Endothelial cell (in vitro differentiated cells): ENCODE measurements around the gene BCL2A1. TPM values are rescaled to one million over a fixed set of nuclear protein-coding genes. Genes with fewer than 3 reads are reported as not detected.
"Not testable (repeated sequence)": the region's sequence is repeated elsewhere in the genome, so short reads cannot be mapped to it uniquely, and the experiment has no call there.

Source experiments
- DNase-seq: peaks from one replicate; pipeline ENCODE4 v3.0.0; 2021; ENCODE audit warnings: low spot score
- H3K27ac Mint-ChIP-seq: one replicate; pipeline ENCODE4 v1.8.0; 2021; ENCODE audit warnings: mixed read lengths, inconsistent platforms; ENCODE audit not compliant: unreplicated experiment
- H3K27me3 Mint-ChIP-seq: one replicate; pipeline ENCODE4 v1.8.0; 2021; ENCODE audit warnings: mild to moderate bottlenecking, moderate library complexity, mixed read lengths, inconsistent platforms; ENCODE audit not compliant: unreplicated experiment
- H3K36me3 Mint-ChIP-seq: one replicate; pipeline ENCODE4 v1.8.0; 2021; ENCODE audit warnings: mild to moderate bottlenecking, low read depth, mixed read lengths, inconsistent platforms; ENCODE audit not compliant: unreplicated experiment
- H3K4me1 Mint-ChIP-seq: one replicate; pipeline ENCODE4 v1.8.0; 2021; ENCODE audit warnings: mild to moderate bottlenecking, mixed read lengths, inconsistent platforms; ENCODE audit not compliant: unreplicated experiment
- H3K4me3 Mint-ChIP-seq: one replicate; pipeline ENCODE4 v1.8.0; 2021; ENCODE audit warnings: mild to moderate bottlenecking, mixed read lengths, inconsistent platforms; ENCODE audit not compliant: unreplicated experiment
- H3K9me3 Mint-ChIP-seq: one replicate; pipeline ENCODE4 v1.8.0; 2021; ENCODE audit warnings: mixed read lengths, inconsistent platforms; ENCODE audit not compliant: unreplicated experiment
- CTCF ChIP-seq: fragments of 200-600 bp; sonication (generic); IDR thresholded peaks from one replicate; pipeline ENCODE4 v1.5.0; 2021; ENCODE audit warnings: antibody characterized with exemption; ENCODE audit not compliant: unreplicated experiment
- total RNA-seq: library from RNA; stranded (reverse); fragmentation: NEBNext Ultra II Directional; extraction: Animal tissue kit (Norgen Biotek cat#: 25700); gene quantifications from one replicate; pipeline ENCODE4 v1.2.1, GENCODE V29; 2021; ENCODE audit not compliant: unreplicated experiment

Gene BCL2A1
- total RNA-seq, 1 donor from 2014 or later = 2.1 TPM

GRCh38 chr15:80015156-80015555 lies 44.2 kb upstream of the BCL2A1 start:
- Mint-ChIP-seq H3K4me3 (no peak overlapping the region), H3K27me3 (peaks cover 2% of the 10 kb centered on the region), H3K9me3 (no peaks in the 10 kb centered on the region), H3K27ac (no peak overlapping the region), H3K4me1 (peaks cover 5% of the 10 kb centered on the region), H3K36me3 (no peaks in the 10 kb centered on the region)
- no peak for TF ChIP-seq CTCF
- DNase-seq = no peak

GRCh38 chr15:80014186-80014585 lies 43.2 kb upstream of the BCL2A1 start:
- not testable (repeated sequence) for H3K4me1 Mint-ChIP-seq, H3K27ac Mint-ChIP-seq, H3K36me3 Mint-ChIP-seq, DNase-seq, H3K9me3 Mint-ChIP-seq, H3K27me3 Mint-ChIP-seq, H3K4me3 Mint-ChIP-seq

GRCh38 chr15:80012060-80012726 lies 41.2 kb upstream of the BCL2A1 start:
- TF ChIP-seq CTCF = no peak
- Mint-ChIP-seq H3K27me3 (peaks cover 2% of the 10 kb centered on the region), H3K9me3 (no peaks in the 10 kb centered on the region), H3K4me3 (no peak overlapping the region), H3K36me3 (no peaks in the 10 kb centered on the region), H3K27ac (no peak overlapping the region), H3K4me1 (peaks cover 9% of the 10 kb centered on the region)
- no peak for DNase-seq

- no peak for TF ChIP-seq CTCF
- Mint-ChIP-seq H3K9me3 (no peaks in the 10 kb centered on the region), H3K36me3 (no peaks in the 10 kb centered on the region), H3K27ac (no peak overlapping the region), H3K4me1 (peaks cover 9% of the 10 kb centered on the region), H3K27me3 (peaks cover 2% of the 10 kb centered on the region), H3K4me3 (no peak overlapping the region)
- no peak for DNase-seq
These were observed 40.6 kb upstream of the BCL2A1 start for GRCh38 chr15:80011596-80011995.

GRCh38 chr15:80011041-80011523 lies 40.1 kb upstream of the BCL2A1 start:
- H3K27me3 Mint-ChIP-seq, H3K9me3 Mint-ChIP-seq, H3K4me3 Mint-ChIP-seq, H3K27ac Mint-ChIP-seq, DNase-seq, H3K36me3 Mint-ChIP-seq, H3K4me1 Mint-ChIP-seq: not testable (repeated sequence)

- no peak for TF ChIP-seq CTCF
- no peaks in the 10 kb centered on the region for H3K36me3 Mint-ChIP-seq
- no peaks in the 10 kb centered on the region for H3K9me3 Mint-ChIP-seq
- no peak overlapping the region for H3K4me3 Mint-ChIP-seq
- peaks cover 9% of the 10 kb centered on the region for H3K4me1 Mint-ChIP-seq
- no peak for DNase-seq
- H3K27me3 Mint-ChIP-seq = peaks cover 2% of the 10 kb centered on the region
- no peak overlapping the region for H3K27ac Mint-ChIP-seq
These were observed 39.2 kb upstream of the BCL2A1 start for GRCh38 chr15:80010131-80010673.
